OCI-LY7 (cell line): ENCODE results near the gene PRKRIP1.

ENCODE experiments used
- EZH2phosphoT487 ChIP-seq: fragments of 200-600 bp; sonication (generic); IDR thresholded peaks from 2 replicates; pipeline ENCODE4 v1.6.1; 2018; ENCODE audit warnings: low read depth, borderline replicate concordance, mild to moderate bottlenecking, mixed run types, antibody characterized with exemption, low read length, moderate library complexity, mixed read lengths
- TF ChIP-seq, protein P1 (sequence below): fragments of 200-600 bp; sonication (generic); conservative IDR thresholded peaks from 2 replicates; pipeline ENCODE4 v1.5.1; 2014; ENCODE audit warnings: mild to moderate bottlenecking, antibody characterized with exemption, low read length, moderate library complexity, mixed read lengths

DNA sequence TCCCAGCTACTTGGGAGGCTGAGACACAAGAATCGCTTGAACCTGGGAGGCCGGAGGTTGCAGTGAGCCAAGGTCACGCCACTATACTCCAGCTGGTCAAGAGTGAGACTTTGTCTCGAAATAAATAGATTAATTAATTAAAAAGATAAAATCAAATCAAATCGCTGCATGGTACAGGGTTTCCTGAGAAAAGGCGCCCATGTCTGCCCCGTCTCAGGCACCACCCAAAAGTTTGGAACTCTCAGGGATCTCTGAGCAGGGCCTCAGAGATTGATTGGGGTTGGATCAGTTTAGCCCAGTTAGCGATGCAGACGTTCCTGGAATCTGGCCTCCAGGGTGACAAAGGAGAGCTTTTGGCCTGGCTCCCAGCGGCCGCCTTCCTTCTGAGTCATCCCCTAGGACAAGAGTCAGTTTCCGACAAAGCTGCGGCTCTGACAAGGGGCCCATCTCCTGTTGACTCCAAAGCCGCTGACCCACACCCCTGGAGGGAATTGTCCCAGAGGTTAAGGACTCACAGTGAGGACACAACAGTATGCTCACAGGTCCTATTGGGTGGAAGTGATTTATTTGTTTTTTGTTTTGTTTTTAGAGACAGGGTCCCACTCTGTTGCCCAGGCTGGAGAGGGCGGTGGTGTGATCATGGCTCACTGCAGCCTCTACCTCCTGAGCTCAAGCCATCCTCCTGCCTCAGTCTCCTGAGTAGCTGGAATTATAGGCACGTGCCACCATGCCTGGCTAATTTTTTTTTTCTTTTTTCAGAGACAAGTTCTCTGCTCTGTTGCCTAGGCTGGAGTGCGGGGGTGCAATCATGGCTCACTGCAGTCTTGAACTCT lies 44.0 kb downstream of the PRKRIP1 start:
- TF ChIP-seq, protein P1, sequence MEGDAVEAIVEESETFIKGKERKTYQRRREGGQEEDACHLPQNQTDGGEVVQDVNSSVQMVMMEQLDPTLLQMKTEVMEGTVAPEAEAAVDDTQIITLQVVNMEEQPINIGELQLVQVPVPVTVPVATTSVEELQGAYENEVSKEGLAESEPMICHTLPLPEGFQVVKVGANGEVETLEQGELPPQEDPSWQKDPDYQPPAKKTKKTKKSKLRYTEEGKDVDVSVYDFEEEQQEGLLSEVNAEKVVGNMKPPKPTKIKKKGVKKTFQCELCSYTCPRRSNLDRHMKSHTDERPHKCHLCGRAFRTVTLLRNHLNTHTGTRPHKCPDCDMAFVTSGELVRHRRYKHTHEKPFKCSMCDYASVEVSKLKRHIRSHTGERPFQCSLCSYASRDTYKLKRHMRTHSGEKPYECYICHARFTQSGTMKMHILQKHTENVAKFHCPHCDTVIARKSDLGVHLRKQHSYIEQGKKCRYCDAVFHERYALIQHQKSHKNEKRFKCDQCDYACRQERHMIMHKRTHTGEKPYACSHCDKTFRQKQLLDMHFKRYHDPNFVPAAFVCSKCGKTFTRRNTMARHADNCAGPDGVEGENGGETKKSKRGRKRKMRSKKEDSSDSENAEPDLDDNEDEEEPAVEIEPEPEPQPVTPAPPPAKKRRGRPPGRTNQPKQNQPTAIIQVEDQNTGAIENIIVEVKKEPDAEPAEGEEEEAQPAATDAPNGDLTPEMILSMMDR = no peak
- no peak for TF ChIP-seq EZH2phosphoT487
